Measurements from ENCODE around the gene IDI1.
"Not testable (repeated sequence)": the region's sequence is repeated elsewhere in the genome, so short reads cannot be mapped to it uniquely, and the experiment has no call there.

IDI1 gene

DNA sequence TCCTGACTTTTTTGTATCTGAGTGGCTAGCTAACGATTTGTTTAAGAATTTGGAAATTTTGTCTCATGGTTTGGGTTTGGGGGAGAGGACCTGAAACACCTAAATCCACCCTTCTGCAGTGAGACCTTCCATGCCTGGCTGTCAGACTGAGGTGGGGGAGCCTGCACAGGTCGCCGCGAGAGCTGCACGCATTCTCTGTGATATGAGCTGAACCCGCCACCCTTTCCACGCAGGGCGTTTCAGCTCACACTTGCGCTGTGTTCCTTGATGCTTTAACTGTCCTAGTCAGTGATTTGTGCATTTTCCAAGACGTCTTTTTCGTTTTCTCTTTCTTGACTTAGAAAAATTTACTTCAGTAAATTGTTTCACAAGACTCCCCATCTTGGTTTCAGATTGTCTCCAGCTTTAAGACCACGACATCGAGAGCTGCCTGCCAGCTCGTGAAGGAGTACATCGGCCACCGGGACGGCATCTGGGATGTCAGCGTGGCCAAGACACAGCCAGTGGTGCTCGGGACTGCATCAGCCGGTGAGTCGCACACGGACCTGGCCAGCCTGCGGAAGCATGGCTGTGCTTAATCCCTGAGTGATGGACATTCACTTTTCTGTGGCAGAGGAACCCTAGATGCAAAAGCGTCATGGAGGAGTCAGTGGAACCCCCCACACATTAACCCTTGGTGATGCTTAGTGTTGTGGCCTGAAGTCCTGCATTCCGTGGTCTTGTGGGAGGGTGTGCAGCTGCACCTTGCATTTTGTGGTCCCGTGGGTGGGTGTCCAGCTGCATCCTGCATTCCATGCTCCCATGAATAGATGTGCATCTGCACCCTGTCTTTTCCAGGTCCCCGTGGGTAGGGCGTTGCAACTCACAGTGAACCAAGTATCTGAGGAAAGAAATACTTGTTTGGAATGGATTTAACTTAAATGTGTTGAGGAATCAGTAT lies 35.4 kb upstream of the IDI1 start:
- H3K4me3 ChIP-seq (ENCODE audit: low read depth, low read length) = no peak overlapping the region
- peaks cover 16% of the 10 kb centered on the region for H3K36me3 ChIP-seq (ENCODE audit: control insufficient read depth, insufficient read depth, low read length)
- H3K27me3 ChIP-seq (ENCODE audit: control insufficient read depth, insufficient read depth, low read length) = no peaks in the 10 kb centered on the region
- no peaks in the 10 kb centered on the region for H3K4me1 ChIP-seq (ENCODE audit: control insufficient read depth, insufficient read depth, low read length)
- no peak overlapping the region for H3K9ac ChIP-seq (ENCODE audit: low read depth, low read length)
- no peaks in the 10 kb centered on the region for H3K9me3 ChIP-seq (ENCODE audit: control insufficient read depth, insufficient read depth, low read length)

DNA sequence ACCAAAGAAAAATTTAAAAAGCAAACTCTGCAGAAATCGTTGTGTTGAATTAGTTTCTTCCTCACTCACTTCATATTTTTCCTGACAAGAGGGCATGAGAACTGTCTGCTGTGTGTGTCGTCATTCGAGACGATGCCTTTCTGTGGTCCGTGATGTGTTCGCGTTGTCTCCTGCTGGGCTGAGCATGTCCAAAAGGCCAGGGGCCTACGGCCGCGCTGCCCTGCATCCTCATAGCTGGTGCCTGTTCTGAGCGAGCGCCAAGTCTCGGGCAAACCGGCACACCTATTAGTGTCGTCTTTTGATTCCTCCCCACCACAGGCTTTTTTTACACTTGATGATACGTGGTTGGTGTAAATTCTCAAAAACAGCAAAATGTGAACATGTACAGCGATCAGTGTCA lies 34.7 kb upstream of the IDI1 start:
- H3K36me3 ChIP-seq (ENCODE audit: control insufficient read depth, insufficient read depth, low read length) = peaks cover 11% of the 10 kb centered on the region

DNA sequence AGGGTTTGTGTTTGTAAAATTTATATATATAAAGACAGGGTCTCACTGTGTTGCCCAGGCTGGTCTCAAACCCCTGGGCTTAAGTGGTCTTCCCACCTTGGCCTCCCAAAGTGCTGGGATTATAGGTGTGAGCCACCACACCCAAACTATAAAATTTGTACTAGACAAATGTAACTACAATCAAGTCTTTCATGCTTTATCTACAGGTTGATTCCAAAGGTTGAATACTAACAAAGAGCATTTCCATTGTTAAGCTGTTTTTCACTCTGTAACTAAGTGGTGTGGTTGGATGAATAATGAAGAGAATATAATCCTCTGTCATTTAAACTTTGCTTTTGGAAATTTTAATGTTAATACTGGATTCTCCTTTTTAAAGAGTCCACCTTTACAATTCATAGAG lies 29.7 kb upstream of the IDI1 start:
- Histone ChIP-seq H3K27me3 (ENCODE audit: control insufficient read depth, insufficient read depth, low read length) (no peaks in the 10 kb centered on the region), H3K9me3 (ENCODE audit: control insufficient read depth, insufficient read depth, low read length) (no peaks in the 10 kb centered on the region), H3K4me1 (ENCODE audit: control insufficient read depth, insufficient read depth, low read length) (no peaks in the 10 kb centered on the region), H3K36me3 (ENCODE audit: control insufficient read depth, insufficient read depth, low read length) (peaks cover 4% of the 10 kb centered on the region), H3K9ac (ENCODE audit: low read depth, low read length) (no peak overlapping the region), H3K4me3 (ENCODE audit: low read depth, low read length) (no peak overlapping the region)

More for the DNA sequence above, 34.7 kb upstream of the IDI1 start:
- H3K9ac ChIP-seq (ENCODE audit: low read depth, low read length) = no peak overlapping the region
- no peak overlapping the region for H3K4me3 ChIP-seq (ENCODE audit: low read depth, low read length)
- no peaks in the 10 kb centered on the region for H3K9me3 ChIP-seq (ENCODE audit: control insufficient read depth, insufficient read depth, low read length)
- H3K4me1 ChIP-seq (ENCODE audit: control insufficient read depth, insufficient read depth, low read length) = no peaks in the 10 kb centered on the region
- no peaks in the 10 kb centered on the region for H3K27me3 ChIP-seq (ENCODE audit: control insufficient read depth, insufficient read depth, low read length)

DNA sequence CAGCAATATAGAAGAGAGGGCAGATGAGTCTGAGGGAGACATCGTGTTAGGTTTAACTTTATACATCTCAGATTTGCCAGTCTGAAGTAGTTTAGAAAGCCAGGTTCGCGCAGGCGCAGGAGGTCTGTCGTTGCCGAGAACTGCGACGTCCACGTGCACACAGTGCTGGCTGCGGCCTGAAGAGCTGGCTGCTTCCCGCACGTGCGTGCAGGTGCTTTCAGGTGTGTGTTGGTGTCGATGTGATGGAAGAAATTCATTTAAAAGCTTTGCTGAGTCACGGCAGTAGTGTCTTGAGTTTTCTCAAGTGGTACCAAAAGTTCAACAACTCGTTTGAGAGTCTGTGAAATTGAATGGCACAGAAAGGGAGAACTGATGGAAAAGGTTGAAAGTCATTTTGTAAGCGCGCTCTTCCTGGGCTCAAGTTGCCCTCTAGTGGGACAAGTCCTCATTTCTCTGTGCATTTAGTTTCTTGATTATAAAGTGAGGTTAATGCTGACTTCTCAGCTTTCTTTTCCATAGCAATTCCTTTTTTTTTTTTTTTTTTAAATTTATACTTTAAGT lies 25.9 kb upstream of the IDI1 start:
- Histone ChIP-seq H3K27me3 (ENCODE audit: control insufficient read depth, insufficient read depth, low read length) (no peaks in the 10 kb centered on the region), H3K36me3 (ENCODE audit: control insufficient read depth, insufficient read depth, low read length) (peaks cover 4% of the 10 kb centered on the region), H3K4me3 (ENCODE audit: low read depth, low read length) (no peak overlapping the region), H3K9me3 (ENCODE audit: control insufficient read depth, insufficient read depth, low read length) (no peaks in the 10 kb centered on the region), H3K9ac (ENCODE audit: low read depth, low read length) (no peak overlapping the region), H3K4me1 (ENCODE audit: control insufficient read depth, insufficient read depth, low read length) (peaks cover 5% of the 10 kb centered on the region)

DNA sequence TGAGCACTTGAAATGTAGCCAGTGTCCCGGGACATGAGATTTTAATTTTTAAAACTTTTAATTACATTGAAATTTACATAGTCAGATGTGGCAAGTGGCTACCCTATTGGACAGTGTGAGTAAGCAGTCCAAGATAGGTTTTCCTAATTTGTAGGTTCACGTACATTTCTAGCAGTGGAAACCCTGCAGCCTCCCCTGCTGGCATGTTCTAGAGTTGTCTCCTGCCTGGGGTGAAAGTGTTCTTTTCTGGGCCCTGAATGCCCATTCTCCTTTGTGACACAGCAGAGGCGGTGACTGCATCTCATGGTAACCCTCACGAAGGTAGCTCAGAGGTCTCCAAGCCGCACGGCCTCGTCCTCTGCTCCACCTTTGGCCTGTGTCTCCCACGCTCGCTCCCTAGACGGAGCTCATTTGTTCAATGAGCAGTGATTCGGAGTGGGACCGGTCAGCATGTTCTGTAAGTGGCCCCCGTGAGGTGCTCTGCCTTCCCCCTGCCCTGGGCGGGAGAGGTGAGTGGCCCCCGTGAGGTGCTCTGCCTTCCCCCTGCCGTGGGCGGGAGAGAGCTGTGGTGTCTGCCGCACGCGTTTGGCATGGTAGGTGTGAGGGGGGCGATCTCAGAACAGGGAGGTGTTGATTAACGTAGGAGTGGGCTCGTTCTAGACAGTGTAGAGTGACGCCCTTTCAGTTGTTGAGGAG lies 25.3 kb upstream of the IDI1 start:
- no peaks in the 10 kb centered on the region for H3K27me3 ChIP-seq (ENCODE audit: control insufficient read depth, insufficient read depth, low read length)
- H3K9ac ChIP-seq (ENCODE audit: low read depth, low read length) = no peak overlapping the region
- peaks cover 4% of the 10 kb centered on the region for H3K36me3 ChIP-seq (ENCODE audit: control insufficient read depth, insufficient read depth, low read length)
- no peak overlapping the region for H3K4me3 ChIP-seq (ENCODE audit: low read depth, low read length)
- H3K9me3 ChIP-seq (ENCODE audit: control insufficient read depth, insufficient read depth, low read length) = no peaks in the 10 kb centered on the region
- H3K4me1 ChIP-seq (ENCODE audit: control insufficient read depth, insufficient read depth, low read length) = peaks cover 5% of the 10 kb centered on the region

DNA sequence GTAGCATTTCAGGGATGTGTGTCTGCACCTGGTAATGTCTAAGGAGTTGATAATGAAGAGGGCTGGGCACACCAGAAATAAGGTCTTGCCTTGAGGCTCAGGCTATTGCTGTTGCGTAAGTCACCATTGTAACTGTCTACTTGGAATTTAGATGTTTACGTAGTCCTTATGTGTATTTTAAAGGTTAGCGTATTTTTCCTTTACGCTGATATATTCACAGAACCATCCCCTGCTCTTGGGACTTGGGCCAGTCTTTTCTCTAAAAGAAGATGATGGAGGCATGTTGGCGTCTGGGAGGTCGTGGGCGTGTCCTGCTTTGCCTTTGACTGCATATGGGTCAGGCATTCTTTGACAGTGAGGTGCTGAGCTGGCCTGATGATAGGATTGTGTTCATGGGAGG lies 22.0 kb upstream of the IDI1 start:
- Histone ChIP-seq H3K9ac (ENCODE audit: low read depth, low read length) (no peak overlapping the region), H3K4me1 (ENCODE audit: control insufficient read depth, insufficient read depth, low read length) (peaks cover 5% of the 10 kb centered on the region), H3K36me3 (ENCODE audit: control insufficient read depth, insufficient read depth, low read length) (peaks cover 3% of the 10 kb centered on the region), H3K4me3 (ENCODE audit: low read depth, low read length) (no peak overlapping the region), H3K27me3 (ENCODE audit: control insufficient read depth, insufficient read depth, low read length) (no peaks in the 10 kb centered on the region), H3K9me3 (ENCODE audit: control insufficient read depth, insufficient read depth, low read length) (no peaks in the 10 kb centered on the region)

DNA sequence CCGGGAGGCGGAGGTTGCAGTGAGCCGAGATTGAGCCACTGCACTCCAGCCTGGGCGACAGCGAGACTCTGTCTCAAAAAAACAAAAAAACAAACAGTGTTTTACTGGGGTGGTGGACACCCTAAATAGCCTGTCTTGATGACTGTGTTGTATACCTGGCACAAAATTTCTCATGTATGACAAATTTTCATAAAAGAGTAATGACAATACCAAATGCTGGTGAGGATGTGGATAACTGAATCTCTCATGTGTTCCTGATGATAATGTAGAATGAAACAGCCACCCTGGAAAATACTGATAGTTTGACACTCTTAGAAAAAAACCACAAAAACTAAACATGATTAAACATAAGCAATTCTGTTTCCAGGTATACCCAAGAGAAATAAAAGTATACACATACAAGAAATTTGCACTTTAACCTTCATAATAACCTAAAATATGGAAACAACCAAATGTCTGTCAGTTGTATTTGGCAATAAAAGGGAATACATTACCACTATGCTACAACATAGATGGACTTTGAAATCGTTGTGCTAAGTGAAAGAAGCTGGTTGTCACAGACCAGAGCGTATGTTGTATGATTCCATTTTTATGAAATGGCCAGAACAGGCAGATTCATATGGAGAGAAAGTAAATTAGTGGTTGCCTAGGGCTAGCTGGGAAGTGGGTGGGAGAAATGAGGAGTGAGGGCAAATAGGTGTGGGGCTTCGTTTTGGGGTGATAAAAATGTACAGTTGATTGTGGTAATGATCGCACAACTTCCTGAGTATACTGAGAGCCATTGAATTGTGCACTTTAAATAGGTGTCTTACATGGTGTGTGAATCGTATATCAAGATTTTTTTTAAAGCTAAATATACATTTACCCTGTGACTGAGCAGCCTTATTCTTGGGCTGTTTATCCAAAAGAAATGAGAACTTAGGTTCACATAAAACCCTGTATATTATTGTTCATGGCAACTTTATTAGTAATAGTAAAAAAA lies 19.8 kb upstream of the IDI1 start:
- peaks cover 5% of the 10 kb centered on the region for H3K4me1 ChIP-seq (ENCODE audit: control insufficient read depth, insufficient read depth, low read length)
- no peaks in the 10 kb centered on the region for H3K9me3 ChIP-seq (ENCODE audit: control insufficient read depth, insufficient read depth, low read length)
- H3K9ac ChIP-seq (ENCODE audit: low read depth, low read length) = no peak overlapping the region
- H3K27me3 ChIP-seq (ENCODE audit: control insufficient read depth, insufficient read depth, low read length) = no peaks in the 10 kb centered on the region
- H3K4me3 ChIP-seq (ENCODE audit: low read depth, low read length) = no peak overlapping the region
- peaks cover 1% of the 10 kb centered on the region for H3K36me3 ChIP-seq (ENCODE audit: control insufficient read depth, insufficient read depth, low read length)

DNA sequence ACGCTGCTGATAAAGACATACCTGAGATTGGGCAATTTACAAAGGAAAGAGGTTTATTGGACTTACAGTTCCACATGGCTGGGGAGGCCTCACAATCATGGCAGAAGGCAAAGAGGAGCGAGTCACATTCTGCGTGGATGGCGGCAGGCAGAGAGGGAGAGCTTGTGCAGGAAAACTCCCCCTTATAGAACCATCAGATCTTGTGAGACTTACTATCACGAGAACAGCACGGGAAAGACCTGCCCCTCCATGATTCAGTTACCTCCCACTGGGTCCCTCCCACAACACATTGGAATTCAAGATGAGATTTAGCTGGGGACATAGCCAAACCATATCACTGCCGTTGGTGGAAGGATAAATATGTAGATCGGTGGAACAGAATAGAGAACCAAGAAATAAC lies 17.8 kb upstream of the IDI1 start:
- H3K9ac ChIP-seq (ENCODE audit: low read depth, low read length) = not testable (repeated sequence)

DNA sequence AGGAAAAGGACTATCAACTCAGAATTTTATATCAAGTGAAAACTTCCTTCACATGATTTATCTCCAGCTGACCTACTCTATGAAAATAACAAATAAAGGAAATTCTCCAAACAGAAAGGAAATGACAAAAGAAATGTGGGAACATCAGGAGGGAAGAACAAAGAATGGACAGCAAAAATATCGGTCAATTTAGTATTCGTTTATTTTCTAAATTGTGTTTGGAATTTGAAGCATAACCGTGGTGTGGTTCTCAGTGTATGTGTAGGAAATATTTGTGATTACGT lies 16.0 kb upstream of the IDI1 start:
- no peak overlapping the region for H3K4me3 ChIP-seq (ENCODE audit: low read depth, low read length)
- H3K9ac ChIP-seq (ENCODE audit: low read depth, low read length) = no peak overlapping the region
- no peaks in the 10 kb centered on the region for H3K4me1 ChIP-seq (ENCODE audit: control insufficient read depth, insufficient read depth, low read length)

More for the DNA sequence above, 17.8 kb upstream of the IDI1 start:
- not testable (repeated sequence) for H3K9me3 ChIP-seq (ENCODE audit: control insufficient read depth, insufficient read depth, low read length); H3K4me3 ChIP-seq (ENCODE audit: low read depth, low read length); H3K4me1 ChIP-seq (ENCODE audit: control insufficient read depth, insufficient read depth, low read length); H3K36me3 ChIP-seq (ENCODE audit: control insufficient read depth, insufficient read depth, low read length); H3K27me3 ChIP-seq (ENCODE audit: control insufficient read depth, insufficient read depth, low read length)

DNA sequence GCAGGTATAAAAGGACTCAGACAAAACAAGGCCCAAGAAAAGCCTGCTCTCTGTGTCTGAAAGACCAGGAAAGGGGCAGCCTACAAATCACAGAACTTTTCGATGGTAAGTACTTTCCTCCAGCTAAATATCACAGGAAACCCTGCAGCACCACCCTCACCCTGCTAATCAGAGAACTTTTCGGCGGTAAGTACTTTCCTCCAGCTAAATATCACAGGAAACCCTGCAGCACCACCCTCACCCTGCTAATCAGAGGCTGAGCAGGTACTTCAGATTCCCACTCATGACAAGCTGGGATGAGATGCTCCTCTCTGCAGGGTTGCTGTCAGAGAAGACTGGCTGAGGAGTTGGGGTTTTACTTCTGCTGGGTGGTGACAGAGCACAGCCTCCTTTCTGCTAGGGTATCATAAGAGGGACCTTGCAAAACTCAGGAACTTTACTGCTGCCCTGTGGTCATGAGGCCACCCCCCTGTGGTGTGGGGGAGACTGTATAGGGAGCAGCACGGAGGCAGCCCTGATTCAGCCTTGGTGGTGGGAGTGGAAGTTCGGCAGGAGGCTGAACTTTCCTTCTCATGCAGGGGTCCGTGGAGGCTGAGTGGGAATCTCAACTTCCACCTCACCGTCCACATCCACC lies 14.4 kb upstream of the IDI1 start:
- no peaks in the 10 kb centered on the region for H3K36me3 ChIP-seq (ENCODE audit: control insufficient read depth, insufficient read depth, low read length)
- H3K4me1 ChIP-seq (ENCODE audit: control insufficient read depth, insufficient read depth, low read length) = no peaks in the 10 kb centered on the region
- H3K9me3 ChIP-seq (ENCODE audit: control insufficient read depth, insufficient read depth, low read length) = no peaks in the 10 kb centered on the region
- no peaks in the 10 kb centered on the region for H3K27me3 ChIP-seq (ENCODE audit: control insufficient read depth, insufficient read depth, low read length)
- no peak overlapping the region for H3K4me3 ChIP-seq (ENCODE audit: low read depth, low read length)
- H3K9ac ChIP-seq (ENCODE audit: low read depth, low read length) = no peak overlapping the region

More for the DNA sequence above, 16.0 kb upstream of the IDI1 start:
- no peaks in the 10 kb centered on the region for H3K9me3 ChIP-seq (ENCODE audit: control insufficient read depth, insufficient read depth, low read length)
- no peaks in the 10 kb centered on the region for H3K27me3 ChIP-seq (ENCODE audit: control insufficient read depth, insufficient read depth, low read length)
- no peaks in the 10 kb centered on the region for H3K36me3 ChIP-seq (ENCODE audit: control insufficient read depth, insufficient read depth, low read length)
